HG02678 (cell line): Measurements from ENCODE around the gene TSPAN18.

ENCODE experiments used
- ATAC-seq: cut with Tn5 transposase; IDR thresholded peaks from one replicate; pipeline ENCODE4 v1.9.1; 2021; ENCODE audit warnings: mild to moderate bottlenecking, moderate library complexity; ENCODE audit not compliant: unreplicated experiment

TSPAN18 gene

DNA sequence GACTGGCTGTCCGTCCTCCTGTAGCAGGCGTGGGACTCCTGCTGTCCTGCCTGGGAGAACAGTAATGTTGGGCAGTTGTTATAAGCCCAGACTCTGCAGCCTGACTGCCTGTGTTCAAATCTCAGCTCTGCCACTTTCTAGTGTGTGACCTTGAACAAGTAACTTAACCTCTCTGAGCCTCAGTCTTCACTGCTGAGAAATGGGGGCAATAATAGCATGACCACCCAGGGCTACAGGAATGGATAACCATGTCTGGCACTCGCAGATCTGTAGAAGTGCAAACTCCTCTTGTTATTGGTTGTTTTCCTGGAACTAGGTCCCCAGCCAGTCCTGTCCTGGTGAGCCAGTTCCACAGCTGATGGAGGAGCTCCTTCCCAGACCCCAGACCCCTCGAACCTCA lies 154.2 kb downstream of the TSPAN18 start:
- no peak for ATAC-seq

DNA sequence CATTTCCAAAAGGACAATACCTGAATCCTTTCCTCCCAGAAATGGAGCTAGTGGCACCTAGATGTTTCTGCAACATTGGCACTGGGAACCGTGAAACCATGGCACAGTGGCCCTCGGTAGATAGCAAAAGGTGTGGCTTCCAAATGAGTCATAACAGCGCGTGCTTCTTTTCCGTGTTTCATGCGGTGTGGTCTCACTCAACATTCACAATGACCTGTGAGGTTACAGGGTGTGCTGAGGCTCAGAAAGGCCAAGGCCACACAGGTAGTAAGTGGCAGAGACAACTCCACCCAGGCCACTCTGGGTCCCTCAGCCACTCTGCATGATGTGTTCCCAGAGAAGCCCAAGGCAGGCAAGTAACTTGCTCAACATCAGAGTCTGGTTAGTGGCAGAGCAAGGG lies 156.5 kb downstream of the TSPAN18 start:
- no peak for ATAC-seq

DNA sequence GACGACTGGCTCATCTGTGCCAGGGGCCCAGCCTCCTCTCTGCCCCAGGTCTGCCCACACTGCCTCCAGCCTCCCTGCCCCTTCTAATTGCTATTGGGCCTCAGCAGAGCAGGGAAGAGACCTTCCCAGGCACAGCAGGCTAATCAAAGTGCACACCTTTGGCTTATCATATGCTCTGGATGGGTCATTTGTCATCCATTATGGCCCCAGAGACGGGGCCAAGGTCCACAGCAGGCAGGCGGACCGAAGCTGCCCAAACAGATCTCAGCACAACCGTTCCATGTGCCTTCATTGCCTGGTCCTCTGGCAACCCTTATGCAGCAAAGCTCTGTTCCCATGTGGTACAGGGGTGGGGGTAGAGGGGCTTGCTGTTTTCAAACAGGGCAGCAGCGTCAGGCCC lies 157.3 kb downstream of the TSPAN18 start:
- no peak for ATAC-seq

DNA sequence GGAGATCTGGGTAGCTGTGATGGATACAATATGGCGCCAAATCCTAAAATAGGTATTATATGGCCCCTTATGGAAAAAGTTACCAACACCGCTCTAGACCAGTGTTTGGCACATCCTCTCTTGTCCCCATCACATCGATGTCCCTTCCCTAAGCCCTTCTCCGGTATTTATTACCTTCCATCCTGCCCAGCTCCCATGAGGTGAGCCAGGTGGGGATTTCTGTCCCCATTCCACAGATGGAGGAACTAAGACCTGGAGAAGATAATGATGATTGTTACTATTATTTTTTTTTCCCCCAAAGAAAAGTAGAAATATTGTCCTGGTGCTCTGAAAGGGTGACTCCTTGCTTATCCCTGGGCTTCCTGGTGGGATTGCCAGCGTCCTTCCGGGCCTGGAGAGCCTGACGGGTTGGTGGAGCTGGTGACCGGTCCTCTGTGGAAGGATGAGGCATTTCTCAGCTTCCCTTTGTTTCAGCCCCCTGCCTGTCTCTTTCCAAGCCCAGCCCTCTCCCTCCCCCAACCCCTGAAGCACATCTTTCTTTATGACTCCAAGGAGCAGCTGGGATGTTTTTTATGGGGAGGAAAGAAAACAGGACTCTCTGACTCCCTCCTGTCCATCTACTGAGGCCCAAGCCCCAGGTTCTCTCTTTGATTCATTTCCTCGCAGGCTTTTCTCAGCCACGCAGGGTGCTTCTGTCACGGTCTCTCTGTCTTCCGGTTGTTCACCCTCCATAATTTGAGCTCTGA lies 158.5 kb downstream of the TSPAN18 start:
- no peak for ATAC-seq

DNA sequence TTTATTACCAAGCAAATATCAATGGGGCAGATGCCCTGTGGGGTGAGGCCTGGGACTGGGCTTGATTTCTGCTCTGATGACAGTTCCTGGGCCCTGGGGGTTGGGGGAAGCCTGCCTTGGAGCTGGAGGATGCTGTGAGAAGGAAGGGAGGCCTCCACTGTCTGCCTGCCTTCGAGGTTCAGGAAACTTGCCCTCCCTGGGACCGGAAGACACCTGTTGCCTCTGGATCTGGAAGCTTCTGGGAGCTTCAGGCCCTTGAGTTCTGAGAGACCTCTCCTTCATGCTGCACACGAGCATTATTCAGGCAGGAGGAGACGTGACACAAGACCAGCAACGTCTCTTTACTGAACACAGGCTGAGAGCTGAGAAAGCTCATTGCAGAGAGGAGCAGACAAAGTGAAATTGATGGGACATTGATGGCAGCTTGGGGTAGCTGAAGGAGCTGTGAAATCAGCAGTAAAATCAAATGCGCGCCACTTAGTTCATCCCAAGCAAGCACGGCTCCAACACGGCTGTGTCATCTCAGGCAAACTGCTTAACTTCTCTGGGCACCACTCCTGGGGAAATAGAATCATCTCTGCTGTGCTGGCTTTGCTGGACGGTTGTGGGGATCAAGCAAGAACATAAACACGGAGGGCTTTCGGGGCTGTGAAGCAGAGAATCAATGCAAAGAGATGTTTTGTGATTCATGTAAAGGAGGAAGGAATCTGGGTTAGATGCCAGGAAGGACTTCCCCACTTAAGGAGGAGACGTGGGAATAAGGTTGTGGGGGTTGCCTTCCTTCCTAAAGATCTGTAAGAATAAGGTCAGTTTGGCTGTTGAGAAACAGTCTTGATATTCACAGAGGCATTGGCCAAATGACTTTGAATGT lies 159.4 kb downstream of the TSPAN18 start:
- ATAC-seq = no peak

DNA sequence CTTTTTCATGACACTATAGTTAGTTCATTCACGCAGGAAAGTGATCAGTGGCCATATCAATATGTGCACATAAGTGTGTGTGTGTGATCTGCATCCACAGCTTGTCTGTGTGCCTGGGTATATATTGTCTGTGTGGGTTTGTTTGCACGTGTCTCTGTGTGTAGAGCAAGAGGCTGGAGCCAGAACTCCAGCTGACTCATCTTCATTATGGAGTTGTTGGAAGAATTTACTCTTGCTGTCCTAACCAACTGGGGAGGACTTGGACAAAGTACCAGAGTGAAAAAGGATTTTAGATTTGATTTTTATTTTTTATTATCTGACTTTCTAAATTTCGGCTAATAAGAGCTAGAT lies 160.0 kb downstream of the TSPAN18 start:
- ATAC-seq = no peak

DNA sequence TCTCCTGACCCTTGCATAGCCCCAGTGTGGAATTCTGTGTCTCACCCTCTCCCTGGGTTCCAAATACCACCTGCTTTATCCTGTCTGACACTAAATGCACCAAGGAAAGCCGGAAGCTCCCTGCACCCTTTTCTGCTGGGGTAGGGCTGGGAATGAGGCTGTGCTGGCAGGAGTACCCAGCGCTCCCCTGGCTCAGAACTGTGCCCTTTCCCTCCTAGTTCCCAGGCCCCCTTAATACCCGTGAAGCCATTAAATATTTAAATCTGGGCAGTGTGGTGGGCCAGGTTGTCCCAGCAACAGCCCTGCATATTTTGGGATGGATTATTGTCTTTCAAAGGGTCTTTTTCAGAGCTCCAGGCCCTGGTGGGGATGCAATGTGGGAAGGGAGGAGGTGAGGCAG lies 160.9 kb downstream of the TSPAN18 start:
- no peak for ATAC-seq

DNA sequence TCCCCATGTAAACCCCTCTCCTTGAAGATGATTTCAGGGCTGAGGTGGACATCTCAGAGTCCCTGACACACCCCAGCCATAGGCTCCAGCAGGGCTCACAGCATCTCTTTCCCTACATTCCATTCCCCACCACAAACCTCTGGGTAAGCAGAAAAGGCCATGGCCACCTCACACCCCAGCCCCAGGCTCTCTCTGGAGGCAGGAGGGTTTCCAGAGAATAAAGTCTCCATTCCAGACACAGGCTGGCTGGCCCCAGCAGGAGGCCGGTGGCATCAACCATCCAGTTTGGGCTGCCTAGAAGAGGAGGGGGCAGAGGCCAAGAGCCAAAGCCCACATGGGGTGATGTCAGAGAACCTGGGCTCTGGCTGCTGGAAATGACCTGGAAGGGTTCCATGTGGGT lies 162.5 kb downstream of the TSPAN18 start:
- no peak for ATAC-seq

DNA sequence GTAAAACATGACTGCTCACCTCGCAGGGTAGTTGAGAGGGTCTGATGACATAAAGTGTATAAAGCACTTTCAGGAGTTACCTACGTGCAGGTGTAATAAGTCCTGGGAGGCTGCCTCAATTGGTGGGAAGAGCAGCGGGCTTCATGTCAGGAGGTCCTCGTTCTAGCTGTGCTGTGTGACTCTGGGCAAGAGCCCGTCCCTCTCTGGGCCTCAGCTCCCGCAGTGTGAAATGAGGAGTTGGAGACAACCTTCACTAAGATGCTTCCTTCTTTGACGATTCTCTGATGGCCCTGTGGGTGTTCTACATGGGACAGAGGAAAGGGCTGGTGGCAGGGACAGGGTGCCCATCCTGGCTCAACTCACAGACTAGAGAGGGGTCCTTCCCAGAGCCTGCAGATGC lies 166.1 kb downstream of the TSPAN18 start:
- no peak for ATAC-seq

DNA sequence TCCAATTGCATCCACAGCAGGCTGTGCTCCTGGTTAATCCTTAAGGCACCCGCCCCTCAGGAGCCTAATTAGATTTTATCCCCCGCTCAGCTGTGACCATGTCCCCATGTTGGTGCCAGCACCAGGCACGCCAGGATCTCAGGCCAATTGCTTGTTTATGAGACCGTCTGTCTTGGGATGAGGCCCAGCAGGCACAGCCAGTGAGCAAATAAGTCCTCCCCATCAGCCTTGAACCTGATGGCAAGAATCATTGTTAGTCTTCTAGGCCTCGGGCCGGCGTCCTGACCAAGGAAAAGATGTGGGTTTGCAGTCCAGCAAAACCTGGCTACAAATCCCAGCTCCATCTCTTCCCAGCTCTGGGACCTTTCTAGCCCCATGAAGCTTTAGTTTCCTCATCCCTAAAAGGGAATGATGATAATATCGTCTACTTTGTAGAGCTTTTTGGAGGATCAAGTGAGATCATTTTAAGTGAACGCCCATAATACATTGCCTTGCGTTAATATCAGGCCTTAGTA lies 166.6 kb downstream of the TSPAN18 start:
- no peak for ATAC-seq

DNA sequence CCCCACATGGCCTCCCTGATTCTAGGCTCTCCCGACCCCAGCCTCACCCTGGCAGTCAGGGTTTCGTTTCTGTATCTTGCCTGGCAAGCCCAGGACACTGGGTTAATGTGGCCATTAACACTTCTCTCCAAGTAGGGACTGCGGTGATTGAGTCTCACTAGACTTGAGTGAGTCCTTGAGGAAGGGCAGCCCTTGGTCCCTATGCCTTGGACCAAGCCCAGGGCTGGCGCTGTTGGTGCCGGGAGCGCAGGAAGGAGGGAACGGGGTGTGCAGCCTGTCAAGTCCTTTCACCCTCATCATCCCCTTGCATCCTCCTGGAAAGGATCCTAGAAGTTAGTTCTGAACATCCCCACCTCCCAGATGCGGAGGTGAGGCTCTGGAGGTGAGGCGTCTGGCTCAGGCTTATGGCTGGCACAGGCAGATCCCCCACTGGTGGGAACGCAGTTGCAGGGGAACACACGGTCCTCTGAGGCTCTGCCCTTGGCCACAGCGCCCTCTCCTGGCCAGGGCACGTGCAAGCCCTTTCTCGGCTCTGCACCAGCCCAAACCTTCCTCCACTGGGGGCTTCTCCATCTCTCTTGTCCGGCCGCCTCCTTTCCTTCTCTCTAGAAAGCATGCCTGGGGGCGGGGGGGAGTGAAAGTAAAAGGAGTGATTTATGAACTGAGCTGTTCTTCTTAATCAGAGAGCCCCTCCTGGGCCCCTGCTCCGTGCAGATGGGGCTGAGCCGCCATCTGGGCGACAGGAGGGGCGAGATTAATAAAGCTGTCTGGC lies 167.3 kb downstream of the TSPAN18 start:
- ATAC-seq = no peak

DNA sequence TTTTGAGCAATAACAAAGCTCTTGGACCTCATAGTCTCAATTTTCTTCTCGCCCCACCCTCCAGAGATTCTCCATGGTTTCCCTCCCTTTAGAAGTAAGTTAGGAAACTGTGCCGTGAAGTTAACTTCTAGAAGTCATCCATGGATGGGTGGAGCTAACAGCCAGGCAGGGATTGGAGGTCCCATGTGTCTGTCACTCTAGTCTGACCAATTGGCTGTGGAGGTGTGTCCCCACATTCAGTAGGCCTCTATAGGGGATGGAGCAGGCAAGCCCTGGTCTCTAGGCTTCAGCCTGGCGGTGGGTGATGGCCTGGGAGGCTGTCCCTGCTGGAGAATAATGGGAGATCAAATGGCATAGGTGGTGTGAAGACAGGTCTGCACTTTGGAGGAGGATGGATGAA lies 173.2 kb downstream of the TSPAN18 start:
- no peak for ATAC-seq

DNA sequence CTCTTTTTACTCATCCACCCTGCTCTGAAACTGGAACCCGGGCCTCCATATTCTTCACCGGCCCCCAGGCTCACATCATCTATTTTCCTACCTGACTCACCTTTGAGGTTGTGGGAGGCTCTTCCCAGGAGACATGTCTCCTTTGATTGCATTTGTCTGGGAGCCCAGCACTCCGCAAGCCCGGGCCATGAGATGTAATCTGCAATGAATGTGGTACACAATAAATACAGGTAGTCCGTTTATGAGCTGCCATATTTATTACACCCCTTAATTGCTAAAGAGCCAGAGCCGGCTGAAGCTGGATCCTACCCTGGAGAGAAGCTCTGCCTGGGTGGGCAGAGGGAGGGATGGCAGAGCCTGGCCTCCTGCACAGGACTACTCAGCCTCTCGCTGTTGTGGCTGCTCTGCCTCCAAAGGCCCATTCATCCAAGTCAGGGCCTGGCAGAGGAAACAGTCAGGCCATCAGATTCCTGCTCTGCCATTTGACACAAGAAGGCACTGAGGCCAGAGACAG lies 174.4 kb downstream of the TSPAN18 start:
- ATAC-seq = no peak

DNA sequence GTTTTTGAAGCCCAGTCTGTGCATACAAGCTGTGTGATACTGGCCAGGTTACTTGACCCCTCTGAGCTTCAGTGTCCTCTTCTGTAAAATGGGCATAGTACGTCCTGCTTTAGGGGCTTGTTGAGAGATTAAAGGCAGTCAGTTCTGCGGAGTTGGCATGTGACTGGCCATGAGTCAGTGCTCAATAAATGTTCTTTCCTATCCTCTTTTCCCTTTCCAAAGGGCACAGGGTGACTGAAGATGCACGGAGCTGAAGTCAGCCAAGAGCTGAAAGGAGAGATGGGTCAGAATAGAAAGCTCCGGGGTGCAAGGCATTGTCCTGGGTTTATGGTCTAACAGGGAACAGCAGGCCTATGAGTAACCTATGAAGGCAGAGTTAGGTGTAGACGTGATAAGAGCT lies 175.0 kb downstream of the TSPAN18 start:
- ATAC-seq = no peak

DNA sequence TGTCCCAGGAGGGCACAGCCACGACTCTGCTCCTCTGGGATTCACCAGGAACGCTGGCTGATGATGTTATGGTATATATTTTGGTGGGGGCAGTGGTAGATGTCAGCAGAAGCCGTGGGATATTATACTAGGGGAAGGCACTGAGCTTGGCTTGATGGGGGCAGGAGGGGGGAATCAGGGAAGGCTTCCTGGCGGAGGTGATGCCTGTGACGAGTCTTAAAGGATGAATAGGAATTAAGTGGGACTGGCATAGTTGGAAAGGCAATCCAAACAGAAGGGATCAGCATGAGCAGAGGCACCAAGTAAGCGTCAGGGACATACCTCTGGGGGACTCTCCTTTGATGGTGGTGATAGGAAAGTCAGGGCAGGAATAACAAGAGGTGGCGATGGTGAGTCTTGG lies 176.3 kb downstream of the TSPAN18 start:
- ATAC-seq = no peak

DNA sequence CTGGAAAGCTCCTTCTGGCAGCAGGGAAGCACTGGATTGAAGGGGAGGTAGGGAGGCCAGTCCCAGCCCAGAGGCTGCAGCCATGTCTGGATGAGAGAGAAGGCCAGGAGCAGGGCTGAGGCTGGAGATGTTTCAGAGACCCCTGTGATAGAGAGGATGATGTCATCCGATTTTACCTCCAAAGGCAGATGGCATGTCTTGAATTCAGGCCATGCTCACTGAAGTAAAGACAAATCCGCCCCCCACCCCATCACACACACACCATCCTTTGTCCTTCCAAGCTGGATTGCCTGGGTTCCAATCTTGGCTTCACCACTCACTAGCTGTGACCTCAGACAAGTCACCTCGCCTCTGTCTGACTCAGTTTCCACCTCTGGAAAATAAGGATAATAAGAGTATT lies 176.8 kb downstream of the TSPAN18 start:
- ATAC-seq = no peak

DNA sequence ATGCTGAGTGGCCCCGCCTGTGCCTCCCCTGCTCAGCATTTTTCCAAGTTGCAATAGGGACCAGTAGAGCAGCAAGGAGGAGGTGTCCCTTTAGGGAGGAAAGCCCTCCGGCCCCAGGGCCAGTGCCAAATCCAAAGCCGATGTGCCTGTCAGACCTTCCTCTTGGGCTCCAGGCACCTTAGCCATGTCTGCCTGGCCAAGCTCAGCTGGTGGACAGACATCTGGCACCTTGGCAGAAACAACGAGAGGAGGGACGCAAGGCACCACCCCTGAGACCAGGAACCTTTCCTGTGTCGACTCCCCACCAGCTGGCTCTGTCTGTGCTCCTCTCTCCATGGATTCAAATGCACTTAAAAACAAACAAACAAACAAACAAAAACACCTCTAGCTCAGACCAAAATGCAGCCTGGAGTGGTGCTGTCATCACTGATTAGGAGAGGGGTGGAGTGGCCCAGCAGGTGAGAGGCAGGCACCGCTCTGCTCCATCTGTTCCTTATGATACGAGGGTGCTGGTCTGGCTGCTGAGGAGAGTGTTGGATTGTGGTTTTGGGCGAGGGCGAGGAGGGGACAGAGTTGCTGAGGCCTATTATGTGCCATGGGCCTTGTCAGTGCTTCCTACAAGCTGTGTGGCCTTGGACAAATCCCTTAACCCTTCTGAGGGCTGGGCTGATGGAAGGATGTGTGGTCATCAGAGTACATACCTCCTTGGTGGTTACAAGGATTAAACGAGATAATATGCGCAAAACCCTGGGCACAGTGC lies 177.7 kb downstream of the TSPAN18 start:
- no peak for ATAC-seq

DNA sequence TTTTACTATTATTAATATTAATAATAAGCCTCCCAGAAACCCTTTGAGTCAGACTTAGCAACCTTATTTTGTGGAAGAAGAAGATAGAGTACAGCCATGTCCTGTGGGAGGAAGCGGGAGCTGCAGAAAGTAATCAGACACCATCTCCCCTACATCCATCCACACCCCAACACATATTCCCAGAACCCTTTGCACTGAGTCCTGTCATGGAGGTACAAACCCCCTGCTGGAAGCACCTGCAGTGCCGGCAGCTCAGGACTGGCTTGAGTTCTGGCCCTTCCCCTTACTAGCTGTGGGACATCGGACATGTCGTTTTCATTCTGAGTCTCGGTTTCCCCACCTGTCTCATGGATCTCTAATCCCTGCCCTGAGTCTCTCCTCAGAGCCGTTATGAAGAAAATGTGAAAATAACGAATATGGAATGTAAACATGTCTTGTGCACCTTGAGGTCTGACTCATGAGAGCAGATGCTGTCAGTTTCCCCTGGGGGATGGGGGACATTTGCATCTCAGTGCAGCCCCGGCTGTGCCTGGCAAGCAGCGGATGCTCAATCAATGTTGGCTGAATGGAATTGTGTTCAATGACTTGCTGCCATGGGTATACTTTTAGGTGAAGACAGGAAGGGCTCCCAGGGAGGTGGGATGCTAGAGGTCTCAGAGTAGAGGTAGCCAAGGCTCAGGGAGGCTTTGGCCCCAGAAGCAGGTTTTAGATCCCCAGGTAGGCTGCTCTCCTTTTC lies 178.5 kb downstream of the TSPAN18 start:
- ATAC-seq = no peak

DNA sequence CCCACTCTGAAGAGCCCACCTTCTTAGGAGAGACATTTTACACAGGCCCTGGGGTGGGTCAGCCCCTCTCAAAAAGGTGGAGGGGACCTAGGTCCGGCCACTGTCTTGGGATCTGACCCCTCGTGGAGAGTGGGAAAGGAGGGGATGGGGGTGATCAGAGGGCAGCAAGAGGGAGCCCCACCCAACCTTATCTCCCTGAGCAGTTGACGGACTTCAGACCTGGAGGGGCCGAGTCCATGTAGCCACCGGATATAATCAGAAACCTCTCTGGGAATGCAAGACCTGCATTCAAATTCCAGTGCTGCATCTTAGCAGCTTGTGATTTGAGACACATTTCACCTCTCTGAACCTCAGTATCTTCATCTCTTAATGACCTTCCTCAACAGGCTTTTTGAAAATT lies 179.9 kb downstream of the TSPAN18 start:
- no peak for ATAC-seq

DNA sequence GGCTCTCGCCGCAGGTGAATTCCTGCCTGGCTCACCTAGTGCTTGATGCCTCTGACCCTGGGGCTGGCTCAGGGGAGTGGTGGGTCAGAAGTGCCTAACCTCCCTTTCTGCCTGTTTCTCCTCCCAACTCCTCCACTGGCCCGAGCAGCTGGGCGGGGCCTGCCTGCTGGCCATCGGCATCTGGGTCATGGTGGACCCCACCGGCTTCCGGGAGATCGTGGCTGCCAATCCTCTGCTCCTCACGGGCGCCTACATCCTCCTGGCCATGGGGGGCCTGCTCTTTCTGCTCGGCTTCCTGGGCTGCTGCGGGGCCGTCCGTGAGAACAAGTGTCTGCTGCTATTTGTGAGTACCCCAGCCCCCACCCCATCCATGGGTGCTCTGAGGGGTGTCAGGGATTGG lies 182.8 kb downstream of the TSPAN18 start:
- ATAC-seq = no peak
